ENCODE data around the gene CELF6. TPM values are rescaled to one million over a fixed set of nuclear protein-coding genes. Genes with fewer than 3 reads are reported as not detected.

The CELF6 gene
- polyA plus RNA-seq, 1 donor from 2014 or later = 68.6 TPM

DNA sequence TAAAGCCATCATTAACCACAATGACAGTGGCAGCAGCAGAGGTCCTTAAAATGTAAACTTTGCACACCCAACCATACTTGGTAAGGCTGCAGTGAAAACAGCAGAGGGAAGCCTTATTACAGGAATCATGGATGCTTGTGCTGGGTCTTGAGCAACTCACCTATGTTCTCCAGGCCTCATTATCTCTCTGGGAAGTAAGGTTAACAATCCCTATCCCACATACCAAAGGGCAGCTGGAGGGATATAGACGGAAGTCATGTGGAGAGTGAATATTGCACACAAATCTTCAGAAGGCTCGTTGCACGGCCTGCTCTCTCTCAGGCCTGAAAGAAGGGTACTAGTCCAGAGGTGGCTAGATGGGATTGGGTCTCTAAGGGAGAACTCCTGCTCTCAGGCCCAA lies 25.8 kb upstream of the CELF6 start:
- H3K4me2 ChIP-seq (ENCODE audit: low read length) = no peak overlapping the region
- H3K27me3 ChIP-seq (ENCODE audit: insufficient read depth, low read depth, low read length) = no peaks in the 10 kb centered on the region
- H3K9me3 ChIP-seq (ENCODE audit: low read length) = no peaks in the 10 kb centered on the region
- no peak overlapping the region for H3K27ac ChIP-seq (ENCODE audit: low read length)
- peaks cover 8% of the 10 kb centered on the region for H3K36me3 ChIP-seq (ENCODE audit: insufficient read depth, low read length)
- H4K20me1 ChIP-seq (ENCODE audit: insufficient read depth) = no peaks in the 10 kb centered on the region
- TF ChIP-seq CTCF (IDR thresholded peaks at IDR 0.05; ENCODE audit: poor library complexity, severe bottlenecking) = no peak
- TF ChIP-seq EP300 (conservative IDR thresholded peaks at IDR 0.05; ENCODE audit: poor library complexity, severe bottlenecking) = no peak
- no peaks in the 10 kb centered on the region for H3F3A ChIP-seq (ENCODE audit: insufficient read depth, low read length, poor library complexity, severe bottlenecking)
- H3K9me2 ChIP-seq (ENCODE audit: insufficient read depth, low read length) = no peaks in the 10 kb centered on the region
- H3K79me2 ChIP-seq (replicated peaks; ENCODE audit: insufficient read depth, low read length) = no peaks in the 10 kb centered on the region
- no peak overlapping the region for H2AFZ ChIP-seq (ENCODE audit: low read depth, low read length)
- no peak overlapping the region for H3K4me3 ChIP-seq (ENCODE audit: low read length)
- no peak overlapping the region for H3K9ac ChIP-seq (ENCODE audit: low read length)

GRCh38 chr15:72345280-72345679 lies 25.3 kb upstream of the CELF6 start:
- Histone ChIP-seq H3K27ac (ENCODE audit: low read length) (no peak overlapping the region), H2AFZ (ENCODE audit: low read depth, low read length) (no peak overlapping the region), H3F3A (ENCODE audit: insufficient read depth, low read length, poor library complexity, severe bottlenecking) (no peaks in the 10 kb centered on the region), H3K4me3 (ENCODE audit: low read length) (no peak overlapping the region), H3K27me3 (ENCODE audit: insufficient read depth, low read depth, low read length) (no peaks in the 10 kb centered on the region), H3K36me3 (ENCODE audit: insufficient read depth, low read length) (peaks cover 8% of the 10 kb centered on the region), H4K20me1 (ENCODE audit: insufficient read depth) (no peaks in the 10 kb centered on the region), H3K9me2 (ENCODE audit: insufficient read depth, low read length) (no peaks in the 10 kb centered on the region), H3K9me3 (ENCODE audit: low read length) (no peaks in the 10 kb centered on the region), H3K4me2 (ENCODE audit: low read length) (no peak overlapping the region), H3K79me2 (replicated peaks; ENCODE audit: insufficient read depth, low read length) (no peaks in the 10 kb centered on the region), H3K9ac (ENCODE audit: low read length) (no peak overlapping the region)
- TF ChIP-seq EP300 (conservative IDR thresholded peaks at IDR 0.05; ENCODE audit: poor library complexity, severe bottlenecking) (no peak), MXI1 (conservative IDR thresholded peaks at IDR 0.05; ENCODE audit: poor library complexity, severe bottlenecking) (no peak), CTCF (IDR thresholded peaks at IDR 0.05; ENCODE audit: poor library complexity, severe bottlenecking) (no peak), REST (IDR thresholded peaks at IDR 0.05; ENCODE audit: borderline replicate concordance) (no peak), TAF1 (IDR thresholded peaks at IDR 0.05; ENCODE audit: low read depth) (no peak), POLR2AphosphoS5 (IDR thresholded peaks at IDR 0.05) (no peak), RAD21 (conservative IDR thresholded peaks at IDR 0.05) (no peak), SMC3 (conservative IDR thresholded peaks at IDR 0.05; ENCODE audit: poor library complexity) (no peak), EZH2 (IDR thresholded peaks at IDR 0.05; ENCODE audit: borderline replicate concordance, insufficient read depth, low read length, poor library complexity, severe bottlenecking) (no peak)
